Lung (tissue), 12 donors: Measurements from ENCODE around the gene SPSB1. TPM values are rescaled to one million over a fixed set of nuclear protein-coding genes. Genes with fewer than 3 reads are reported as not detected.

Source experiments
- ATAC-seq: fragments of 200-7000 bp; cut with Tn5 transposase; one replicate; pipeline ENCODE4 v1.9.1; 2020; ENCODE audit warnings: moderate number of reproducible peaks; ENCODE audit not compliant: insufficient read depth, low FRiP score
- DNase-seq, 3 donors: peaks; one replicate each; pipeline ENCODE4 v3.0.0-alpha.2; 2013 to 2017
- H3K27ac ChIP-seq, 2 donors: one replicate each; pipeline ENCODE4 v1.5.1; 2013; ENCODE audit warnings: mild to moderate bottlenecking in 2 of 2, moderate library complexity in 2 of 2, control low read depth in 1 of 2, inconsistent platforms in 1 of 2, low read depth in 1 of 2, low read length in 1 of 2
- H3K27me3 ChIP-seq, 3 donors: one replicate each; pipeline ENCODE4 v1.5.1; 2013; ENCODE audit warnings: low read length in 2 of 3; ENCODE audit not compliant: control insufficient read depth in 3 of 3, insufficient read depth in 3 of 3
- H3K36me3 ChIP-seq, 4 donors: one replicate each; pipeline ENCODE4 v1.5.1; 2013; ENCODE audit warnings: low read length in 4 of 4, mild to moderate bottlenecking in 1 of 4, moderate library complexity in 1 of 4; ENCODE audit not compliant: control insufficient read depth in 4 of 4, insufficient read depth in 4 of 4
- H3K4me1 ChIP-seq, 5 donors: one replicate each; pipeline ENCODE4 v1.5.1; 2013; ENCODE audit warnings: low read length in 5 of 5, mild to moderate bottlenecking in 2 of 5, moderate library complexity in 1 of 5; ENCODE audit not compliant: control insufficient read depth in 5 of 5, insufficient read depth in 5 of 5
- H3K4me3 ChIP-seq: one replicate; pipeline ENCODE4 v1.5.1; 2013; ENCODE audit warnings: mild to moderate bottlenecking, control low read depth, moderate library complexity
- H3K9ac ChIP-seq, 2 donors: one replicate each; pipeline ENCODE4 v1.5.1; 2013; ENCODE audit warnings: low read length in 2 of 2, control low read depth in 1 of 2; ENCODE audit not compliant: insufficient read depth in 1 of 2
- H3K9me3 ChIP-seq, 4 donors: one replicate each; pipeline ENCODE4 v1.5.1; 2013; ENCODE audit warnings: low read length in 3 of 4, mild to moderate bottlenecking in 1 of 4, moderate library complexity in 1 of 4; ENCODE audit not compliant: control insufficient read depth in 4 of 4, insufficient read depth in 3 of 4
- CTCF ChIP-seq: IDR thresholded peaks from 2 replicates; pipeline ENCODE4 v1.5.1; 2012; ENCODE audit warnings: mild to moderate bottlenecking; ENCODE audit errors: control extremely low read depth, extremely low read depth
- WGBS, 2 donors: extraction: QIAGEN DNeasy Blood & Tissue Kit; methylation state at CpG; one replicate each; pipeline ENCODE4 v1.1.7; 2013; 5-methylcytosine and 5-hydroxymethylcytosine counted together
- polyA plus RNA-seq, 2 donors: library from polyadenylated mRNA; stranded (reverse); fragments of 200-250 nt; gene quantifications; one replicate each; pipeline ENCODE4 v1.2.1, GENCODE V29; 2013
- total RNA-seq, 2 donors: library from RNA; depleted of rRNA in 1 of 2; stranded (reverse); fragments of >200 nt in 1 of 2; gene quantifications; one replicate each; pipeline ENCODE4 v1.2.1, GENCODE V29; 2014 to 2021
- donor health status: control.
- donor health status: control.
- donor health status: Bipolar disorder and iron deficiency.
- donor health status: healthy.
- donor health status: DM: yes; HTN: yes; CAD: no.

Gene SPSB1
- total and polyA plus RNA-seq, 4 donors: 9.5 to 25.9 (median 21.6) TPM

- no peak for TF ChIP-seq CTCF
- Histone ChIP-seq H3K9me3 (no peaks in the 10 kb centered on the region), H3K4me3 (no peak overlapping the region), H3K27ac (peak overlapping the region; percentile 79 to 86), H3K36me3 (no peaks in the 10 kb centered on the region), H3K27me3 (no peaks in the 10 kb centered on the region), H3K9ac (no peak overlapping the region), H3K4me1 (peaks cover 4 to 21% (median 8%) of the 10 kb centered on the region in 5 donors)
- DNase-seq: peak; percentile 63 to 82 (median 68)
- 32 to 34% methylated on average over 17 of the region's 17 CpGs for WGBS, 2 donors
- peak; percentile 87 for ATAC-seq
Measured at GRCh38 chr1:9413071-9413876, 120.6 kb downstream of the SPSB1 start.

GRCh38 chr1:9413877-9414213, 121.2 kb downstream of the SPSB1 start:
- ATAC-seq (peak; percentile 34), DNase-seq (peak; percentile 49 to 73 (median 61))
- Histone ChIP-seq H3K9me3 (no peaks in the 10 kb centered on the region), H3K36me3 (no peaks in the 10 kb centered on the region), H3K4me3 (no peak overlapping the region), H3K4me1 (peaks cover 4 to 21% (median 8%) of the 10 kb centered on the region in 5 donors), H3K9ac (no peak overlapping the region), H3K27ac (peak overlapping the region; percentile 77 to 79), H3K27me3 (no peaks in the 10 kb centered on the region)
- no peak for TF ChIP-seq CTCF
- WGBS, 2 donors: 60 to 76% methylated on average over 4 of the region's 4 CpGs

- no peak for TF ChIP-seq CTCF
- H3K4me1 ChIP-seq: peaks cover 4 to 21% (median 8%) of the 10 kb centered on the region in 5 donors
- WGBS, 2 donors: 89 to 91% methylated on average over 9 of the region's 9 CpGs
Measured at GRCh38 chr1:9416506-9416905, 123.8 kb downstream of the SPSB1 start.

More at GRCh38 chr1:9416506-9416905, 123.8 kb downstream of the SPSB1 start:
- Histone ChIP-seq H3K4me3 (no peak overlapping the region), H3K9ac (no peak overlapping the region), H3K36me3 (no peaks in the 10 kb centered on the region), H3K27me3 (no peaks in the 10 kb centered on the region), H3K9me3 (no peaks in the 10 kb centered on the region), H3K27ac (no peak overlapping the region)
- ATAC-seq (no peak), DNase-seq (no peak)
